ENCODE results near the gene CEP95.

- no peak for TF ChIP-seq FOS (IDR thresholded peaks at IDR 0.05; ENCODE audit: borderline replicate concordance, extremely low read depth, insufficient read length)
- no peak for TF ChIP-seq CTCF (IDR thresholded peaks at IDR 0.05 in 2 of 3, conservative IDR thresholded peaks at IDR 0.05 in 1 of 3; ENCODE audit: control insufficient read depth in 2 of 3, extremely low read depth in 1 of 3, insufficient read depth in 1 of 3, low read depth in 3 of 3, low read length in 3 of 3)
Measured at GRCh38 chr17:64506576-64507412, at the start of gene CEP95.

Data from GM12878 (cell line).